NK-92 treated with Interleukin-12 subunit alpha and Interleukin-12 subunit beta, amount 100 ng/mL, for 24 hours (cell line): ENCODE data around the gene VCL.
A peak's percentile ranks its signal among the peaks of the same experiment; 100 is the strongest.
"Not testable (repeated sequence)": the region's sequence is repeated elsewhere in the genome, so short reads cannot be mapped to it uniquely, and the experiment has no call there.

Experiments used
- DNase-seq: peaks from one replicate; lab custom pipeline; 2025; lab: John Stamatoyannopoulos, UW

Gene VCL

DNA sequence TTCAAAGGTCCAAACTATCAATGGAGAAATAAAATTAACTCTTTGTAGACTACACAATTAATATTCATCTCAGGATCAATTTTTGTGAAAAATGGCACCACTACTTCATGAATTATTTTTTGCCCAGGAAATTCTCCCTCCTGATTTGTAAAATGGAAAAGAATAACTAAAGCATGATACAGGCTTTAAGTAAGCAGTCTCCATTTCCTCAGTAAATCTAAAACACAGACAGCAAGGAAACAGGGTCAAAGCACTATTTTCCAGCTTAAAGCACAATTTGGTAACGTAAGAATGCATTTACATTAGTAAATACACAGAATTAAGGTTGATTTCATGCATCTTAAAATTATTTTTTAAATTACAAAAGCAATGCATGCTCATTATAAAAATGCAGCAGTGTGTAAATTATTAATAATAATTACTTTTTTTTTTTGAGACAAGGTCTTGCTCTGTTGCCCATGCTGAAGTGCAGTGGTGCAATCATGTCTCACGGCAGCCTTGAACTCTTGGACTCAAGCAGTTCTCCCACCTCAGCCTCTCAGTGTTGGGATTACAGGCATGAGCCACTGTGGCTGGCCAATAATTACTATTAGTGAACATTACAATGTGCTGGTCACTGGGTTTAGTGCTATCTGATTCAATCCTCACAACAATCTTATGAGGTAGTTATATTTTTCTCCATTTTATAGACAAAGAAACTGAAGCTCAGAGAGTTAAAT is 26.1 kb upstream of the VCL start:
- DNase-seq: no peak

DNA sequence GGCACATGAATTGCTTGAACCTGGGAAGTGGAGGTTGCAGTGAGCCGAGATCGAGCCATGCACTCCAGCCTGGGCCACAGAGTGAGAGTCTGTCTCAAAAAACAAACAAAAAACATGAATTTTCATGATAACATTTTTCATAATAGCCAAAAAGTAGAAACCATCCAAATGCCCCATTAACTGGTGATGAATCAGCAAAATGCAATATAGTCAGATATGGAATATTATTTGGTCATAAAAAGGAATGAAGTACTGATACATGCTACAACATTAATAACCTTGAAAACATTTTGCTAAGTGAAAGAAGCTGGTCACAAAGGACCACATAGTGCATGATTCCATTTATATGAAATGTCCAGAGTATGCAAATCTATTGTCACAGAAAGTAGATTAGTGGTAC is 24.5 kb upstream of the VCL start:
- no peak for DNase-seq

- no peak for DNase-seq
Measured at GRCh38 chr10:73974309-73974946, 23.5 kb upstream of the VCL start.

DNA sequence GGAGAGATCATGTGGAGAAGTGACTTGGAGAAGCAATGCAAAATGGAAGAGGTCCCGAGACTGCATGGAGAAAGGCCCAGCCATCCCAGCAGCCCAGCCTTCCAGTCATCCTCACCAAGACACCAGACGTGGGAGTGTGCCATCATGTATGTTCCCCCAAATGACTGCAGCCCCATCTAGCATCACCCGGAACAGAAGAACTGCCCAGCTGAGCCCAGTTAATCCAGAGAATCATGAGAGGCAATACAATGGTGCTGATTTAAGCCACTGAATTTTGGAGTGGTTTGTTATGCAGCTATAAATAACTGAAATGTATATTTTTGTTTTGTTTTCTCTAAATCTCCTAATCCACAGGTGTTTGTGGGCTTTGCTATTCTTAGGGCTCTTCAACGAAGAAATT is 22.5 kb upstream of the VCL start:
- DNase-seq: no peak

GRCh38 chr10:73979141-73979808 is 18.6 kb upstream of the VCL start:
- DNase-seq: no peak

GRCh38 chr10:73979809-73980433 is 18.0 kb upstream of the VCL start:
- no peak for DNase-seq

- DNase-seq: no peak
Measured at GRCh38 chr10:73981812-73982211, 16.1 kb upstream of the VCL start.

- DNase-seq: no peak
Measured at GRCh38 chr10:73983096-73984047, 14.5 kb upstream of the VCL start.

DNA sequence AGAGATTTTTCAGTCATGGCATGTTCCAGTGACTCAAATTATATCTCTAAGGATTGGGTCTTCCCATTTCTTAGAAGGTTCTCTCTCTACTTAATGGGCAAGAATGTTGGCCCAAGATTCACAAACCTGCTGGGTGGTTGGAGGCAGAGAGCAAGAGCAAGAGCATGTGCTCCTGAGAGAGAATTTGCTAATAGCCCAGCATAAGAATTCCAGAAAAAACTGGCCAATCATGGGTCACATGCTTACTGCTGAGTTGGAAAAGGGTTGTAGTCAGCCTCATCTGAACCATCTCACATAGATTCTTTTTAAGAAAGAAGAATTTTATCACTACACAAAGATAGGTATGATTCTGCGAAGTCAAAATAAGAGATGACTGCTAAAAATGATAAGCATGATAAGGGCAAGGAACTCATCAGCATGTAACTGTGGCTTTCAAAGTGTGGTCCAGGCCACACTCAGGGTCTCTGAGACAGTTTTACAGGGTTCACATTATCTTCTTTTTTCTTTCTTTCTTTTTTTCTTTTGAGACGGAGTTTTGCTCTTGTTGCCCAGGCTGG is 8.2 kb upstream of the VCL start:
- DNase-seq: no peak

- no peak for DNase-seq
Measured at GRCh38 chr10:73991203-73991883, 6.6 kb upstream of the VCL start.

- DNase-seq: peak; percentile 58
Measured at GRCh38 chr10:73991884-73992245, 6.1 kb upstream of the VCL start.

DNA sequence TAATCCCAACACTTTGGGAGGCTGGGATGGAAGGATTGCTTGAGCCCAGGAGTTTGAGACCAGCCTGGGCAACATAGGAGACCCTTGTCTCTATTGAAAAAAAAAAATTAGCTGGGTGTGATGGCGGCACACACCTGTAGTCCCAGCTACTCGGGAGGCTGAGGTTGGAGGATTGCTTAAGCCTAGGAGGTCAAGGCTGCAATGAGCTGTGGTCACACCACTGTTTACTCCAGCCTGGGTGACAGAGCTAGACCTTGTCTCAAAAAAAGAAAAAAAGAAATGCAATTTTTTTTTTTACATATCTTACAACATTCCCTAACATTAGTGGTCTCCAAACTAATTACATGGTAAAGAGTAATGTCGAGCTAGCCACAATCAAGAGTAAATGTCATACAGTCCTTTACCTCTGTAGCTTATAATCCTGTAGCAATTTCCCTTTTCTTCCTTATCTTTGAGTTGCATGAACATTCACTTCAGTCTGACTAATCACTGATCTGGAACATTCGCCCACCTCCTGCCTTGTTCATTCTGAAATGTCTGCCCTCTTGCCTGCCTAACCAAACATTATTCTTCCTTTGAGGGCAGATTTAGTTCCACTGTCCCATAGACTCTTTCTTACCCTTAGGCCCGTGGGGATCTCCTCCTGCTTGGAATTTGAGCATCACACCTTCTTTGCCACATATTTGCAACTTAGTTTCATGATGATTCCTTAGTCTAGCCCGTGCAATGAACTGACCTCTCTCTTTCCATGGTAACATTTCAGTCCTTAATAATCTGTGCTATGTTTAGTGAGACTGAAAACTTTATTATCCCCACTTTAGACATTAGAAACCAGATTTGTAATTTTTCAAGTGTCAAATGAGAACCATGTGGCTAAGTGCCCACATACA is 4.8 kb upstream of the VCL start:
- DNase-seq: no peak

DNA sequence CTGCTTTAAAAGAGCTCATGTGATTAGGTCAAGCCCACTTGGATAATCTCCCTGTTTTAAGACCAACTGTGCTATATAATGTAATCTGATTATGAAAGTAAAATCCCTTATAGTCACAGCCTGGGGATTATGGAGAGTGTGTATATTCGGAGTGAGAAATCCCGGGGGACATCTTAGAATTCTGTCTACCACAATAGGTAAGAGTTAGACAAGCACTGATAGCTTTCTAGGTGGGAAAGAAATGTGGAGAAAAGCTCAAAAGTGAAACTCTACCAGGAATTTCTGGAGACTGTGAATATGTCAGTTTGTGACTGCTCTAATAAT is 2.9 kb upstream of the VCL start:
- no peak for DNase-seq

- no peak for DNase-seq
Measured at GRCh38 chr10:73997461-73997786, 492 bp upstream of the VCL start.

DNA sequence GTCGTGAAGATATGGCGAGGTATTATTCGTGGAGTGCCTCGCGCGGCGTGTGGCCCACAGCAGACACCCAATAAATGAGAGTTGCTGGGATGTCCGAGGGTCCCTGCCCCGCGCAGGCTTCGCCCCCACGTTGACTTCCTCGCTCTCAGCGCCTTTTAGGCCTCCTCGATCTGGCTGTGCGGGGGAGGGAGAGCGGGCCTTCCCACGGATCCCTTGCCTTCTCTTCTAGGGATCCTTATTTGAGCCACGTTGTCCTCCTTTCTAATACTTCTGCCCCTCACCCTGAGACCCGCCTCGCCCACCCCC is 660 bp downstream of the VCL start:
- DNase-seq: no peak

GRCh38 chr10:73998929-73999691 is 1.2 kb downstream of the VCL start:
- no peak for DNase-seq

DNA sequence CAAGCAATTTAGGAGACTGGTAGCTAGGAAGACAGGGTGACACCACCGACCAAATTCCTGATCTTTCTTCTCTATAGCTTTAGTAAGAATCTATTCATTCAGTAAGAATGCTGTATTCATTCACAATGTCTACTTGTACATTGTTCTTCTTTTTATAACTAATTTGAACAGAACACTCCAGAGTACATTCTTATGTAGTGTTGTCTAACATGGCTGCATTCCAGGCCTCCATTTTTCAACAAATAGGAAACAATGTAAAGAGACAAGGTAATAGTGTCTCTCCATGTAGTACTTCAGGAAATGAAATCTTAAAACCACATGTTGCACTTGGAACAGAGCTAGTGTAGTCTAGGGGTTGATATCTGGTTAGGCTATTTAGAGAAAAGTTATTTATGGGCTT is 1.8 kb downstream of the VCL start:
- DNase-seq: no peak

- not testable (repeated sequence) for DNase-seq
Measured at GRCh38 chr10:74000244-74000643, 2.3 kb downstream of the VCL start.

- DNase-seq: no peak
Measured at GRCh38 chr10:74000892-74001669, 3.2 kb downstream of the VCL start.
